ENCODE data around the gene ADRB2.

ADRB2 gene

DNA sequence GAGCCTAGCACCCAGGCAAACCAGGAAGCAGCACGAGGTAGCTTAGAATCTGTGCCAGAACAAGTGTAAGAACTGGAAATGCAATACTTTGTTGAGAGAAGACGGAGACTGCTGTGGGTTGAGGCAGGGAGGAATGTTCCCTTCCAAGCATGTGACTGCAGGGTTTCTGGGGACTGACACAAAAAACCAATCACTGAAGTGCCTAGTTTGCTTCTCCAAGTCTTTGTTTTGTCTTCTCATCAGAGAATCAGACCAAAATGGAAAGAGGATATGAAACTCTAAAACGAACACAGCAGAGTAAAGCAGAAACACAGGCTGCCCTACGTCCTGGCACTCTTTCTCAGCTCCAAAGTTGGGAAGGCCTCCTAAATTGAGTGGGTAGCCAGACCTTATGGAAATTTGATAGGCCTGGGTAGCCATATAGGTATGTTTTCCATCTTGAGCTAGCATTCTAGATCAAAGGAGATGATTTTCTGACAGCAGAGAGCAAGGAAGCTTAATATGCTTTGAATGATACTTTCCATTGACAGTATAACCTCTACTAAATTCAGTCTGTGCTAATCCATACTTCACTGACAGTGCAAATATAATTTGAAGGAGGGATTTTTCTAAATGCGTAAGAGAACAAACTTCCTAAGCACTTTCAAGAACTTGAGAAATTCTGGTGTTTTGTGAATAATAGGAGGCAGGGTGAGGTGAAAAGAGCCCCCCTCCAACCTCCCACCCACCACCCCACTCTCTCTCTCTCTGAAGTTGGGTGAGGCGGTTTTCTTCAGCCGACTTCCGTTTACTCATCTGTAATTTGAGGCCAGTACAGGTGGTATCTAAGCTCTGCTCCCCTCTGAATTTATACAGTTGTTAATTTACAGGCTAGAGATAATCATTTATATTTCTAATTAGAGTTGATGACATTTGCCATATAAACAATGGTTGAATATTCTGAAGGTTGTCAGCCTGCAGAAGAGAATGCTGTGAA is 5.5 kb downstream of the ADRB2 start:
- DNase-seq, result no peak

DNA sequence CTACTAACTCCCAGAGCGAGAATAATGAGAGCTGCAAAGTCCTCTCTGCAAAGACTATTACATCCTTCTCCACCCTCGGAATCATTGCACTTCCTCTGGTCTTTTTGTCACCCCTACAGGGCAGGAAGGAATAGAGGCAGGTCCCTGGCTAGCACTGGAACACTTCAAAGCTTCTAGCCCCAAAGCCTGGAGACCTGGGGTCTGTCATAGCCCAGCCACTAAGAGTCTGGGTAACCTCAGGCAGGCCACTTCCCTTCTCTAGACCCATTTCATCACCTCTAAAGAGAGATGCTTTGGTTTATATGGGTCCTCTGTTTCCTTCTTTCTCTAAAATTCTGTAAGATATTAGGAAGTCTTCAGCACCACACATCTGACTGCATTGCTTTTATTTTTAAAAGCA is 6.7 kb downstream of the ADRB2 start:
- no peak for DNase-seq

DNA sequence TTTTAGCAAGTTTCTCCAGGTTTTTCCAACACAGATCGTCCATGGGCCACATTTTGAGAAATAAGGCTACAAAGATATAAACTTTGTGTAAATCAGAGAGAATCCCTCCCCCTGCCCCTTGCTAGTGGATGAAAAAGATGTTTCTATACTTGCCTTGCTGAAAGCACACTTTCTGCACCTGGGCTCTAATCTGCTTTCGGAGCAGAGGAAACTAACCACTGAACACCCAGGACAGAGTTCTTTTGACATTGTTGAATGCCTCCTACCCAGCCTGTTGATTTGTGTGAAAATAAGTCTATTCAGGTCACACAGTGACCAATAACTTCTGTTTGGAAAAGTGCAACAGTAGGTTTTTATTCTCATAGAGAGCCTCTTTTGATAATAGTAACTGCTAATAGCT is 7.5 kb downstream of the ADRB2 start:
- no peak for DNase-seq

DNA sequence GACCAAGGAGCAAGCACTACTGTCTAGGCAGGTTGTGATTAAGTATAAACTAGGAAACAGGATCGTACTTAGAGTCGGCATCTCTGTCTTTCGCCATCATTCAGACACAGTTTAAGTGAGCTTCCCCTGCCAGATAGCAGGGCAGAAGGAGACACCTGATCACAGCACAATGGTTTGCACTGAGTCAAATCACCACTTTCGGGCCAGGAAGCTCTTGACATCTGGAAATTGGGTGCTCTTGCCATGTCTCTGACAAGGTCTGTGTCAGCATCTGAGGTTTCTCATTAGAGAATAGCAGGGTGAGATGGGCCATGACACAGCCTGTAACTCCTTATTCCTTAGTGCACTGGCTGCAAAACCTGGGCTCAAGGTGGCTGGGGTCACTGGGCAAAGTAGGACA is 8.3 kb downstream of the ADRB2 start:
- no peak for DNase-seq

DNA sequence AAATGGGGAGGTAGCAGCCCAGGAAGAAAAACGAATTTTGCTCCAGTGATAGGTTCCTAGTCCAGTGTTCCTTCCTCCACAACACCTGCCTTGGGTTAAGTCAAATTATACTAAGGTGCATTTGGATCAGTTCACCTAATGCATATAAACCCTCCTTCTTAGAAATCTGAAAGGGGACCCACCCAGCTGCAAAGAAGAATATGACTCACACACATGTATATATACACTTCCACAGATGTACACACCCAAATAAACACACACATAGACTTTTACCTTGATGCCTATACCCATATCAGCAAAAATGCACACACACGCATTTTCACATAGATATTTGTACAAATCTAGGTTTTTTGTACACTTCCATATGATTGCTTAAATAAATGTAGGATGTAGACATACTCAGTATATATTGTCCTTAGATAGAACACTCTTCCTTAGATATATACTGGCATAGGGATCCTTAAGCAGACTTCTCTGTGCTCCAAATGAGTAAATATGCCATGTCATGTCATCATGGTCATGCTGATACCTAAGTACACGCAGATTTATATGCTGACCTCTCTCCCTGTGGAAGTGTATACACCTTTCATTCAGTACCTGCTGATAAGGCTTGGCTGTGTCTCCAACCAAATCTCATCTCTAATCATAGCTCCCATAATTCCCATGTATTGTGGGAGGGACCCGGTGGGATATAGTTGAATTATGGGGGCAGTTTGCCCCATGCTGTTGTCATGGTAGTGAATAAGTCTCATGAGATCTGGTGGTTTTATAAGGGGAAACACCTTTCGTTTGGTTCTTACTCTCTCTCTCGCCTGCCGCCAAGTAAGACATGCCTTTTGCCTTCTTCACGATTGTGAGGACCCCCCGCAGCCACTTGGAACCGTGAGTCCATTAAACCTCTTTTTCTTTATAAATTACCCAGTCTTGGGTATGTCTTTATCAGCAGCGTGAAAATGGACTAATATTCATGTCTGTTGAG is 10.2 kb downstream of the ADRB2 start:
- DNase-seq, result no peak

DNA sequence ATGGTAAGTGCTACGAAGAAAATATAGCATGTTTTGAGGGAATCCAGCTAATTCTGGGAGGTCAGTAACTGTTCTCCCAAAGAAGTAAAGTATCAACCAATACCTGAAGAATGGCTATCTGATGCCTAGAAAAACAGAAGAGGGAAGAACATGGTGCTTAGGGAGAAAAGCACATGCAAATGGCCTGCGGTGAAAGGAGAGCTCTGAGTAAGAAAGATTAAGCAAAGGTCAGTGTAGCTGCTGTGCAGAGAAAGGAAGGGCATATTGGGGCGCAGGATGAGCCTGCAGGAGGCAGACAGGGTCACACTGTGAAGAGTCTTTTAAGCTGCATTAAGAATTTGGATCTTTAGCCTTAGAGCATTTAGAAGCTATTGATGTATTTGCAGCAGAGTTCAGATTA is 11.0 kb downstream of the ADRB2 start:
- no peak for DNase-seq

DNA sequence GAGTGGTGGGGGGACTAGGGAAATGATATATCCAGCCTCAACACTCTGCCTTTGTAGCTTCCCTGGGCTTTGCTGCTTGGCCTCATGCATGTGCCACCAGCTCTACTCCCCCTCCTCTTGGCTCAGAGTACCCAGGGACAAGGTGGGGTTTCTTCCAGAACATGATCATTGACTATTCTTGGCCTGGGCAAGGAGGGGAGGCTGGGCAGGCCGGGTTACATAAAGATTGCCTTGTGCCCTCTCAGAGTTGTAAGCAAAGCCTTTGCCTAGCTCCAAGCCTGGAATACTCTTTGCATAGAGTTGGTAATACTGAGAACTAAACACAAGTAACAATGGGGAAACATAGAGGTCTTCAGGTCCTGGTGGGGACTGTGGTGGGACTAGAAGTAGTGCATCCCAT is 11.9 kb downstream of the ADRB2 start:
- no peak for DNase-seq

DNA sequence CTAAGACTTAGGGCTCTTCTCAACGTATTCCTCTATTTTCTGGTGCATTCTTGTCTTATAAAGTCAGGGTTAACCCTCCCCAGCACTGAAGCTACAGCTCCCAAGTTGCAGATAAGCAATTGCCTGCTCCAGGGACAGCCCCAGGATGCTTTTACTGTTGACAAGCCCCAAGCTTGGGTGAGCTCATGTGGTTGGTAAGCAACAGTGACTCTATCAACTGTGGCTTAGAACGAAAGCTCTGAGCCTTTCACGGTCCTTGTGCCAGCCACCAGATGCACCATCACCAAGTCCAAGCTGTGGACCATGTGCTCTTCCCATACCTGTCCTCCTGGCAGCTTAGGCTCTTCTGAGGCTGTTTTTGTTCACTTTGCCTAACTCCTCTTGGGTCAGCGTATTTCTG is 13.5 kb downstream of the ADRB2 start:
- DNase-seq, result no peak

DNA sequence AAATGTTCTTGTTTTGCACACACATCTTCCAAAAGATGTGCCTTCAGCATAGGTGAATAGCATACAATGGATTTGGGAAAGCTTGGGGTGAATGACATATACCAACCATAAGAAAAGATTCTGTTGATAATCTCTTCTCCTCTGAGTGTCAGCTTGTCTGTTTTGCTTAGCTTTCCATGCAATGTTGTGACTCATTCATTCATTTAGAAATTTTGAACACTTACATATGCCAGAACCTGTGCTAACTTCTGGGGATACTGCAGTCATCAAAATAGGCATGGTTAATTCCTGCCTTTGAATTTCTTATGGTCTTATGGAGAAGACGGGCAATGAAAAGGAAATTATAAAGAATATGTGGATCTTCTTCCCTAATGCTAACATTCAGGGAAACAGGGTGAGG is 14.1 kb downstream of the ADRB2 start:
- no peak for DNase-seq

DNA sequence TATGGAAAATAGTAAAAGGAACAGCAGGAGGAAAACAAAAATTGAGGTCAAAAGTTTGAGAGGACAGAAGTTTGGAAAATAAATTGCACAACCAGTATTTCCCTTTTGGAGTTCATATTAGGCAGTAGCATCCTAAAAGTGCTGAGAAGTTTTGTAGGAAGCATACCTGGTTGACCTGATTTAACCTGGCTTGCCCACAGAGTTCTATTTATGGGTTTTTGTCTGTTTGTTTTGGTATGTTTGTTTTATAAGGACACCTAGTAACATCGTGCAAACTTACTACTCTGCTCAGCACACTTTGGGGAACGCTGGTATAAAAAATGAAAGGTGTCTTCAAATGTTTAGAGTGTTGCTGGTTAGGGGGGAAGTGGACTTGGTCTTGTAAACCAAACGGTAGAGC is 15.1 kb downstream of the ADRB2 start:
- no peak for DNase-seq

DNA sequence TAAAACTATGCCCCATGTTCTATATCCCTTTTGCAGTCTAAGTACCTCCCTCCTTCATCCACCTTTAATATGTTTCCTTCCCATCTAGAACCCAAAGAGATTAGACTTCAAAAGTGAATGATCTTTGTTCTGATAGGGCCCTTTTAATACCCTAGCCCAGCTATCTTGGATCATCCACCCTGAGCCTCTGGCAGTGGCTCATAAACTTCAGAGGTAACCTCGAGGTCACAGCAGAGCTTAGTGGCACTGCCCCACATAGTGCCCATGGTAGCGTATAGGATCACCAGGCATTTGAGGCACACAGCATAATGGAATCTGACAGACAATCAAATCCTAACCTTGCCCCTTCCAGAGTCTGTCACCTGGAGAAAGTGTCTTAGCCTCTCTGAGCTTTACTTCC is 15.8 kb downstream of the ADRB2 start:
- no peak for DNase-seq

DNA sequence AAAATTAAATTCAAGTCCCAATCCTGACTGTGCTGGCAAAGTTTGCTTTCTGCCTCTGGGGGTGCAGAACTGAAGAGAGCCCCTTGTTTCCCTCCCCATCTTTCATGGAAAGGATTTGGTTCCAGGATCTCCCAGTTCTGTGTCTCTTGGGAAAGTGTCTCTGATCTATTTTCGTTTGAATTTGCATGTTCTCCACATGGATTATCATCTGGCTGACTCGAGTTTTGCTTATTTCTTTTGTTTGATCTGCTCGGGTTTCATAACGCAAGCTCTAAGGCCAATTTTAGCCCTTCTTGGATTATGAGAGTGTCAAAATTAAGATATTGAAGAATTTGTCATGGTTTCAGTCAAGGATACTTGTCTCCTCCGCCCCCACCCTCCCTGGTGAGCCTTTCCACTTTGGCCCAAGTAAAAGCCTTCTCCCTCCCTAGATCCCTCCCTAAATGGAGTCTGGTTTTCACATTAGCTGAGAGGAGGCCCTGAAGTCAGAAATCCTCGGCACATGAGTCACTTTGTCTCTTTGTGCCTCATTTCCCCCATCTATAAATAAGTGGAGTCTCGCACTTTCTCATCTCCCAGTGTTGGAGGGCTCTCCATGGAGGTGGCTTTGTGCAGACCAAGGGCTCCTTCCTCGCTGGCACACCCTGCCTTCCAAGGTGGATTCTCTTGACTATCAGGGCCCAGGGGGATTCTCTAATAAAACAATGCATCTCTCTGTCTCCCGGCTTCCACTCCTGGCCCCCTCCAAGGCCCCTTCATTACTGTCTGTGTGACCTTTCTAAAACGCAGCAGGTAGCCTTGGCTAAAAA is 17.3 kb downstream of the ADRB2 start:
- no peak for DNase-seq

DNA sequence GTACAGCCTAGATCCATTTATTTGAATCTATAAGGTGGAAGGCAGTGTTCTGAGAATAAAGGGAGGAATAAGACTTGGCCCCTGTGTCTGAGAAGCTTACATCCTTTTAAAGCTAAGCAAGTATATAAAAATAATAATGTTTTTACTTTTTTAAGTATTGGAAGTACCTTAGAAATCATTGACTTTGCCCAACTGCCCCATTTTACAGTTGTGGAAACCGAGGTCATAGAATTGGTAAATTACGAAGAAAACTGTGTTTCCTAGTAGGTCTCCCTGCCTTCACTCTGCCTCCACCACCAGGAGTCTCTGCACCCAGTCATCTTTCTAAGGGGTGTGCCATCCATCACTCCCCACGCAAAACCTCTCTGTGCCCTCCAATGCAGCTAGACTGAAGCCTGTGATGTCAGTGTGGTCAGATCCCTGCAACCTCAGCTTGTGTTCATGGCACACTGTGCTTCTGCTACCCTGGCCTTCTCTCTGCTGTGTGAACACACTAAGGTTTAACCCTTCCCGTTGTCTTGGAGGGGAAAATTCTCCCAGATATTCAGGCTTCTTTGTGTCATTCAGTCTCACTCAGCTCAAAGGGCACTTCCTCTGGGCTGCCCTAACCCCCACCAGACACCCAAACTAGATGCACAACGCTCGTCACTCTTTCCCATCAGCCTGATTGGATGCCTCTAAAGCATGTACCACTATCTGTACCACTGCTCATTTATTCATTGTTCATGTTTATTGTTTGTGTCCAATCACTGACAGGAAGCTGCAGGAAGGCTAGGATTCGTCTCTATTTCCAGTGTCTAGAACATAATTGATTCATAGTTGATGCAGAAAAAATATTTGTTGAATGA is 18.2 kb downstream of the ADRB2 start:
- no peak for DNase-seq

DNA sequence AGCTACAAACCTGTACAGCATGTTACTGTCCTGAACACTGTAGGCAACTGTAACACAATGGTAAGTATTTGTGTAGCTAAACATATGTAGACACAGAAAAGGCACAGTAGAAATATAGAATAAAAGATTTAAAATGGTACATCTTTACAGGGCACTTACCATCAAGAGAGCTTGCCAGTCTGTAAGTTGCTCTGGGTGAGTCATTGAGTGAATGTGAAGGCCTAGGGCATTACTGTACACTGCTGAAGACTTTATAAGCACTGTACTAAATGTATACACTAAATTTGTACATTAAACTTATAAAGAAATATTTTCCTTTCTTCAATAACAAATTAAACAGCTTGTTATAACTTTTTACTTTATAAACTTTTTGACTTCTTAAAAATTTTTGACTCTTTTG is 20.5 kb downstream of the ADRB2 start:
- DNase-seq, result no peak

DNA sequence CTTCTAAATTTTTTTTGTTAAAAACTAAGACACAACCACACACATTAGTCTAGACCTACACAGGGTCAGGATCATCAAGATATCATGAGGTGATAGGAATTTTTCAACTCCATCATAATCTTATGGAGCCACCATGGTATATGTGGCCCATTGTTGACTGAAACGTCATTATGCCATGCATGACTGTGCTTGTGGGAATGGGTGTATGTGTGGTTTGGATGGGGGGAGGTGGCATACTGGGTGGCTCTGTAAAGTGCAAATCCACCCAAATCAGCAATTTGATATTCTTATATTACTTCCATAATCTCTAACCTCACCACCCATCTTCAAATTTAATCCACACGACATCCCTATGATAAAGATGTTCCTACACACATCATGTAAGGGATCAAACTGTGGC is 21.0 kb downstream of the ADRB2 start:
- DNase-seq, result no peak

DNA sequence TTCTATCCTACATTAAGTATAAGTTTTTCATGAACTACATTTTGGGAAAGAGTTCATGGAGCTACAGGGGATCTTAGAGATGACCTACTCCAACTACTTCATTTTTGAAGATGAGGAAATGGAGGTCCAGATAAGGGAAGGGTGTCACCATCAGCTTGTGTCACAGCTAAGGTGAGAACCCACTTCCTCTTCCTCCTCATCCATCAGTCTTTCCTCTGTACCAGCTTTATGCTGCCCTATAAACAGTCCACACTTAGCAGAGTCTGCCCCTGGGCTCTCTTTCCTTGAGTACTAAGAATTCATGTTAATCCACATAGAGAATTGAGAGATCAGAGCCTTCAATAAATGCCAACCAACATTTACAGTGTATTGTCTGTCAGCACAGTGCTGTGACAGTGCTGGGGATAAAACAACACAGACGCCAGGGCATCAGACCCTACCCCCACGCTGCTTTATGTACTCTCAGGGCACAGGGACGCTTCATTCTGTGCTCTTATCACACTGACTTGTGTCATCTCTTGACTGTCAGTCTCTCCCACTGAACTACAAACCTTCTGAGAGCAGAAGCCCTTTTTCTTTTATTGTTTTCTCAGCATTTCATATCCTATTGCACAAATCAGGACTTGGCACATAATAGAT is 22.1 kb downstream of the ADRB2 start:
- no peak for DNase-seq

DNA sequence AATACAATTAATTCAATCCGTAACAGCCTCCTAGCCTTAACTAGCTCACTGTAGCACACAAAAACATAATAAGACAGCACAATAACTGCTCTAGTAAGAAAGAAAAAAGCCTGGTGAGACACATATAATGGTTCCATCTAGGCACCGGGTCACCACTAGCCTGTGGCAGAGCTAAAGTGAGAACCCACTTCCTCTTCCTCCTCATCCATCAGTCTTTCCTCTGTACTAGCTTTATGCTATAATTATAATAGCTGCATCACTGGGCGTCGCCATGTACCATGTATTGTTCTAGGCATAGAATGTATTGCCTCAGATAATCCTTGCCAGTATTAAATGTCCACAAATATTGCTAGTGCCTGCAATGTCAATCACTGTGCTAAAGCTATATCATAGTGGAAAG is 23.1 kb downstream of the ADRB2 start:
- no peak for DNase-seq

DNA sequence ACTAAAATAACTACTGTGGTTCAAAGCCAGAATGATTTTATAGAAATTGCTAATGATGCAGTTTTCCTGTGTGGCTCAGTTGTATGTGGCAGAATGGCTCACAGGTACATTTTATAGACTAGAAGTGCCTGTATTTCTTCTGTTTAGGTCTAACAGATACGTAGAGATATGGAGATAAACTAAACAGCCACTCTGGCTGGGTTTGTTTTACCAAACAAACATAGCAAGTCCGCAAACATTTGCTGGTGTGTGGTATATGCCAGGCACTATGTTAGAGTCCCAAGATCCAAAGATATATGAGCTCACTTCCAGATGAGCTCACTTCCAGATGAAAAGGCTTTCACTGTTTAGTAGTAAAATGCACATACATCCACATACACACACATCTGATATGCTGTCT is 24.4 kb downstream of the ADRB2 start:
- DNase-seq, result no peak

DNA sequence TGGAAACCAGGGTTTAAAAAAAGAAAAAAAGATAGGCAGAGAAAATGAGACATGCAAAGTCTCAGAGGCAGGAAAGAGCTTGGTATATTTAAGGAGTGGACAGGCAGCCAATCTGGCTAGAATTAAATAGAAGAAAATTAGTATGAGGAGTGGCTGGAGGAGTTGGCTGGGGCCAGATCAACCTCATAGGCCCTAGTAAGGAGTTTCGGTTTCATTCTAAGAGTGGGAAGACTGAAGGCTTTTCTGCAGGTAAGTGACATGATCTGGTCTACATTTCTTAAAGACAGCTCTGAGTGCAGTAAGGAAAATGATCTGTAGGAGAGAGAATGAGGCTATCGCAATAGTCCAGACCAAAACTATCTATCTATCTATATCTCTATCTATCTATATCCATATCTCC is 27.5 kb downstream of the ADRB2 start:
- no peak for DNase-seq

DNA sequence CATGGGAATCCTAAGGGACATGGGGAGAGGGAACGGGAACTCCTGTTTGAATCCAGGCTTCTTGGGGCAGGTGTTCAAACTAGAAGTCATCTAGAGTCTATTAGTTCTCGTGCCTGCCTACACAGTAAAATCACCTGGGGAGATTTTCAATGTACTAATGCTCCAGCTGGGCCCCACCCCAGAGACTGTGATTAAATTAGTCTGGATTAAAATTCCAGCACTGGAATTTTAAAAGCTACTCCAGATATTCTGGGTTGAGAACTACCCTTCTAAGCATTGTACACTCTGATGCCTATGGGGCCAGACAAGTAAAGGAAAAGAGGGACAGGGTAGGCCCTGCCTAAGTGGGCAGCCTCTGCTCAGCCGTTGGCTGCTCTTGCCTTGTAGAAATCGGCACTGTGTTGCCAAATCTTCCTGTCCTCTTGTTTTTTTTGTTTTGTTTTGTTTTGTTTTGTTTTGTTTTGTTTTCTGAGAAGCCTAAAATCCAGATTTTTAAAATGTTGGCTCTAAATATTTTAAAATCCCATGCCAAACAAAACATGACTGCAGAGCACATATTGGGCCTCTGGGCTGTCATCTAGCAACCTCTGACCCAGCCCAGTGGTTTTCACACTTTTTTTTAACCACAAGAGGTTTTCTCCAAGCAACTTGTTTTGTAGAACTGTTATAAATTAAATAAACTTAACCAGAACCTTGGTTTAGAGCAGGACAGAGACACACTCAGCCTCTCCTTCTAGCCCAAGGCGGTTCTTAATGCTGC is 29.0 kb downstream of the ADRB2 start:
- no peak for DNase-seq

DNA sequence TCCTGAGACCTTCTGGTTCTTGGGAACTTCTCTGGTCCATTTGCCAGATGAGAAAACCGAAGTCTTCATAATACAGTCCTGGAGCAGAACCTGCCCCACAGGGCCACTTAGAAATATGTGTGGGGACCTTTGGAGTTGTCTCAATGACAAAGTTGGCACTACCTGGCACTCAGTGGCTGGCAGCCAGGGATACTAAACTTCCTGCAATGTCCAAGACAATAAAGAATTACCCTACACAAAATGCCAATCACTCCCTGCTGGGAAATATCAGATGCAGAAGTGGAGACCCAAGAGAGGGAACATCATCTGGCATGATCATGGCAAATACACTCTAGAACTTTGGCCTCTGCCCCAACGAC is 29.6 kb downstream of the ADRB2 start:
- no peak for DNase-seq

Measured in NCI-H2029 treated with DMSO at 0.1 percent for 48 hours (cell line).